T-helper 2 cell treated with Interferon-gamma antibody and Interleukin-4, amounts not matched to agents 5 μg/mL and 100 μg/mL, for 36 hours (primary cell): ENCODE results near the gene THSD7B.
A peak's percentile ranks its signal among the peaks of the same experiment; 100 is the strongest.
"Not testable (repeated sequence)": the region's sequence is repeated elsewhere in the genome, so short reads cannot be mapped to it uniquely, and the experiment has no call there.

Experiments used
- DNase-seq: peaks from one replicate; pipeline ENCODE4 v3.0.0; 2021; ENCODE audit warnings: low spot score
- H3K27ac Mint-ChIP-seq: one replicate; pipeline ENCODE4 v1.8.0; 2021; ENCODE audit warnings: mild to moderate bottlenecking, mixed read lengths
- H3K27me3 Mint-ChIP-seq: one replicate; pipeline ENCODE4 v1.8.0; 2021; ENCODE audit warnings: low read depth, mixed read lengths
- H3K36me3 Mint-ChIP-seq: one replicate; pipeline ENCODE4 v1.8.0; 2021; ENCODE audit warnings: low read depth, mixed read lengths
- H3K4me1 Mint-ChIP-seq: one replicate; pipeline ENCODE4 v1.8.0; 2021; ENCODE audit warnings: low read depth, mixed read lengths
- H3K4me3 Mint-ChIP-seq: one replicate; pipeline ENCODE4 v1.8.0; 2022; ENCODE audit warnings: mild to moderate bottlenecking, moderate library complexity, mixed read lengths
- H3K9me3 Mint-ChIP-seq: one replicate; pipeline ENCODE4 v1.8.0; 2021; ENCODE audit warnings: mixed read lengths

THSD7B gene

GRCh38 chr2:136765256-136766072 lies at the start of gene THSD7B:
THSD7B (plus strand) TSS chr2:136765545; CDS start chr2:136882179, 116,634 bp downstream.
- DNase-seq = no peak
- Mint-ChIP-seq H3K4me3 (peak within 1 kb of the TSS; percentile 7), H3K4me1 (peaks cover 2% of the 10 kb centered on the region), H3K36me3 (no peaks in the 10 kb centered on the region), H3K27me3 (peaks cover 68% of the 10 kb centered on the region), H3K27ac (no peak within 1 kb of the TSS), H3K9me3 (no peaks in the 10 kb centered on the region)

GRCh38 chr2:136718273-136718672 lies 47.1 kb upstream of the THSD7B start:
- Mint-ChIP-seq H3K36me3 (no peaks in the 10 kb centered on the region), H3K27ac (no peak overlapping the region), H3K9me3 (no peaks in the 10 kb centered on the region), H3K27me3 (no peaks in the 10 kb centered on the region), H3K4me3 (no peak overlapping the region), H3K4me1 (no peaks in the 10 kb centered on the region)
- DNase-seq = no peak

GRCh38 chr2:136727973-136728699 lies 37.2 kb upstream of the THSD7B start:
- no peak overlapping the region for H3K27ac Mint-ChIP-seq
- no peaks in the 10 kb centered on the region for H3K36me3 Mint-ChIP-seq
- no peaks in the 10 kb centered on the region for H3K4me1 Mint-ChIP-seq
- no peak for DNase-seq
- no peaks in the 10 kb centered on the region for H3K9me3 Mint-ChIP-seq
- no peaks in the 10 kb centered on the region for H3K27me3 Mint-ChIP-seq
- H3K4me3 Mint-ChIP-seq = no peak overlapping the region

- Mint-ChIP-seq H3K27ac (no peak overlapping the region), H3K4me1 (no peaks in the 10 kb centered on the region), H3K4me3 (no peak overlapping the region), H3K36me3 (no peaks in the 10 kb centered on the region), H3K27me3 (no peaks in the 10 kb centered on the region), H3K9me3 (no peaks in the 10 kb centered on the region)
- DNase-seq = no peak
These were observed 29.1 kb upstream of the THSD7B start for GRCh38 chr2:136736236-136736635.

- Mint-ChIP-seq H3K36me3 (no peaks in the 10 kb centered on the region), H3K9me3 (no peaks in the 10 kb centered on the region), H3K4me1 (no peaks in the 10 kb centered on the region), H3K27me3 (no peaks in the 10 kb centered on the region), H3K4me3 (no peak overlapping the region), H3K27ac (no peak overlapping the region)
- no peak for DNase-seq
These were observed 27.3 kb upstream of the THSD7B start for GRCh38 chr2:136738044-136738443.

- H3K4me1 Mint-ChIP-seq = no peaks in the 10 kb centered on the region
- no peak overlapping the region for H3K27ac Mint-ChIP-seq
- no peaks in the 10 kb centered on the region for H3K36me3 Mint-ChIP-seq
- H3K9me3 Mint-ChIP-seq = no peaks in the 10 kb centered on the region
- H3K4me3 Mint-ChIP-seq = no peak overlapping the region
- DNase-seq = no peak
- no peaks in the 10 kb centered on the region for H3K27me3 Mint-ChIP-seq
These were observed 23.9 kb upstream of the THSD7B start for GRCh38 chr2:136741471-136741870.

- Mint-ChIP-seq H3K4me1 (peaks cover 5% of the 10 kb centered on the region), H3K9me3 (no peaks in the 10 kb centered on the region), H3K27ac (no peak overlapping the region), H3K4me3 (no peak overlapping the region), H3K36me3 (no peaks in the 10 kb centered on the region), H3K27me3 (no peaks in the 10 kb centered on the region)
- DNase-seq = no peak
These were observed 15.3 kb upstream of the THSD7B start for GRCh38 chr2:136750065-136750464.

GRCh38 chr2:136751406-136751805 lies 13.9 kb upstream of the THSD7B start:
- no peak for DNase-seq
- Mint-ChIP-seq H3K9me3 (no peaks in the 10 kb centered on the region), H3K4me1 (peaks cover 5% of the 10 kb centered on the region), H3K27me3 (no peaks in the 10 kb centered on the region), H3K36me3 (no peaks in the 10 kb centered on the region), H3K27ac (no peak overlapping the region), H3K4me3 (no peak overlapping the region)

- not testable (repeated sequence) for H3K4me1 Mint-ChIP-seq, H3K4me3 Mint-ChIP-seq, H3K27ac Mint-ChIP-seq, DNase-seq, H3K36me3 Mint-ChIP-seq, H3K9me3 Mint-ChIP-seq
- H3K27me3 Mint-ChIP-seq = peaks cover 15% of the 10 kb centered on the region
These were observed 6.8 kb upstream of the THSD7B start for GRCh38 chr2:136758504-136758903.

- Mint-ChIP-seq H3K4me1 (peaks cover 2% of the 10 kb centered on the region), H3K27ac (no peak overlapping the region), H3K9me3 (no peaks in the 10 kb centered on the region), H3K4me3 (no peak overlapping the region), H3K36me3 (no peaks in the 10 kb centered on the region), H3K27me3 (peaks cover 68% of the 10 kb centered on the region)
- DNase-seq = no peak
These were observed 691 bp upstream of the THSD7B start for GRCh38 chr2:136764452-136765255.

GRCh38 chr2:136766073-136766404 lies 694 bp downstream of the THSD7B start:
- Mint-ChIP-seq H3K9me3 (no peaks in the 10 kb centered on the region), H3K4me3 (peak overlapping the region; percentile 7), H3K4me1 (peaks cover 2% of the 10 kb centered on the region), H3K27me3 (peaks cover 68% of the 10 kb centered on the region), H3K27ac (no peak overlapping the region), H3K36me3 (no peaks in the 10 kb centered on the region)
- DNase-seq = no peak

- H3K4me3 Mint-ChIP-seq = no peak overlapping the region
- H3K27ac Mint-ChIP-seq = no peak overlapping the region
- no peak for DNase-seq
- H3K9me3 Mint-ChIP-seq = no peaks in the 10 kb centered on the region
- no peaks in the 10 kb centered on the region for H3K36me3 Mint-ChIP-seq
- peaks cover 66% of the 10 kb centered on the region for H3K27me3 Mint-ChIP-seq
- peaks cover 2% of the 10 kb centered on the region for H3K4me1 Mint-ChIP-seq
These were observed 1.7 kb downstream of the THSD7B start for GRCh38 chr2:136767030-136767429.

- H3K4me3 Mint-ChIP-seq = no peak overlapping the region
- DNase-seq = no peak
- H3K27ac Mint-ChIP-seq = no peak overlapping the region
- H3K36me3 Mint-ChIP-seq = no peaks in the 10 kb centered on the region
- no peaks in the 10 kb centered on the region for H3K4me1 Mint-ChIP-seq
- H3K27me3 Mint-ChIP-seq = peaks cover 39% of the 10 kb centered on the region
- no peaks in the 10 kb centered on the region for H3K9me3 Mint-ChIP-seq
These were observed 4.5 kb downstream of the THSD7B start for GRCh38 chr2:136769871-136770270.

- Mint-ChIP-seq H3K9me3 (no peaks in the 10 kb centered on the region), H3K27ac (no peak overlapping the region), H3K27me3 (peaks cover 36% of the 10 kb centered on the region), H3K36me3 (no peaks in the 10 kb centered on the region), H3K4me1 (no peaks in the 10 kb centered on the region), H3K4me3 (no peak overlapping the region)
- no peak for DNase-seq
These were observed 5.0 kb downstream of the THSD7B start for GRCh38 chr2:136770384-136770783.
